OCI-LY7 (cell line): Measurements from ENCODE around the gene GALNT9. TPM values are rescaled to one million over a fixed set of nuclear protein-coding genes. Genes with fewer than 3 reads are reported as not detected.

Experiments used
- BruUV-seq: library from RNA; stranded (reverse); fragments of 400-500 nt; replicated peaks from 2 replicates; lab custom pipeline; 2021; lab: Mats Ljungman, UMichigan
- CTCF ChIA-PET: fragments of 300-600 bp; sonication (Branson Sonifier 250); formaldehyde crosslinking; loops from one replicate; lab custom pipeline; 2022; ENCODE audit warnings: antibody characterized with exemption; ENCODE audit not compliant: unreplicated experiment; lab: Charles Lee
- POLR2A ChIA-PET: fragments of 300-600 bp; sonication (Branson Sonifier 250); formaldehyde crosslinking; loops from one replicate; lab custom pipeline; 2022; ENCODE audit warnings: antibody characterized with exemption; lab: Charles Lee
- DNase-seq: peaks from one replicate; pipeline ENCODE4 v3.0.0-alpha.2; 2015; ENCODE audit warnings: low spot score
- H2AFZ ChIP-seq: fragments of 200-600 bp; sonication (generic), shearing (Covaris generic); 2 replicates; pipeline ENCODE4 v1.6.1; 2014; ENCODE audit warnings: mild to moderate bottlenecking, antibody characterized with exemption, low read length, moderate library complexity
- H3K27ac ChIP-seq: fragments of 200-600 bp; sonication (generic); 2 replicates; pipeline ENCODE4 v1.5.1; 2014; ENCODE audit warnings: mixed run types, low read depth, mild to moderate bottlenecking, moderate library complexity, low read length, inconsistent platforms; ENCODE audit not compliant: poor library complexity, severe bottlenecking
- H3K36me3 ChIP-seq: fragments of 200-600 bp; sonication (generic); 2 replicates; pipeline ENCODE4 v1.6.1; 2014; ENCODE audit warnings: mild to moderate bottlenecking, antibody characterized with exemption, low read length, moderate library complexity, mixed read lengths; ENCODE audit not compliant: insufficient read depth
- H3K4me1 ChIP-seq: fragments of 200-600 bp; sonication (generic); 2 replicates; pipeline ENCODE4 v1.5.1; 2014; ENCODE audit warnings: mild to moderate bottlenecking, low read length; ENCODE audit not compliant: insufficient read depth, poor library complexity, severe bottlenecking
- H3K4me2 ChIP-seq: fragments of 200-600 bp; sonication (generic); 2 replicates; pipeline ENCODE4 v1.6.1; 2014; ENCODE audit warnings: mild to moderate bottlenecking, low read length
- H3K4me3 ChIP-seq: fragments of 200-600 bp; sonication (generic); 2 replicates; pipeline ENCODE4 v1.5.1; 2014; ENCODE audit warnings: mild to moderate bottlenecking, low read depth, low read length; ENCODE audit not compliant: poor library complexity, severe bottlenecking
- H3K79me2 ChIP-seq: fragments of 200-600 bp; sonication (generic); 2 replicates; pipeline ENCODE4 v1.6.1; 2016; ENCODE audit warnings: low read depth, mild to moderate bottlenecking, low read length, moderate library complexity, mixed read lengths; ENCODE audit not compliant: insufficient read depth
- H3K9me2 ChIP-seq: fragments of 200-600 bp; sonication (generic); 2 replicates; pipeline ENCODE4 v1.6.1; 2016; ENCODE audit warnings: mild to moderate bottlenecking, low read length, mixed read lengths; ENCODE audit not compliant: insufficient read depth
- H3K9me3 ChIP-seq: fragments of 200-600 bp; sonication (generic); 2 replicates; pipeline ENCODE4 v1.6.1; 2014; ENCODE audit warnings: mild to moderate bottlenecking, mixed run types, low read length, mixed read lengths
- H4K20me1 ChIP-seq: fragments of 200-600 bp; sonication (generic); 2 replicates; pipeline ENCODE4 v1.6.1; 2014; ENCODE audit warnings: mild to moderate bottlenecking, antibody characterized with exemption, low read length, moderate library complexity, mixed read lengths; ENCODE audit not compliant: insufficient read depth
- CTCF ChIP-seq: fragments of 200-600 bp; sonication (generic); conservative IDR thresholded peaks from 2 replicates; pipeline ENCODE4 v1.5.1; 2014; ENCODE audit warnings: mild to moderate bottlenecking, antibody characterized with exemption, low read length, moderate library complexity, mixed read lengths
- EZH2phosphoT487 ChIP-seq: fragments of 200-600 bp; sonication (generic); IDR thresholded peaks from 2 replicates; pipeline ENCODE4 v1.6.1; 2018; ENCODE audit warnings: low read depth, borderline replicate concordance, mild to moderate bottlenecking, mixed run types, antibody characterized with exemption, low read length, moderate library complexity, mixed read lengths
- intact Hi-C: fragments of 100-400 bp; cut with micrococcal nuclease; formaldehyde crosslinking; loops from one replicate; pipeline ENCODE4 v1.10.0; 2022; ENCODE audit not compliant: unreplicated experiment
- total RNA-seq, 2 experiments: library from RNA; depleted of rRNA in 1 of 2; stranded (reverse); fragments of >200 nt in 1 of 2; shearing (Covaris generic) in 1 of 2; gene quantifications; 2 replicates each; pipeline ENCODE4 v1.2.3, GENCODE V29; 2014 to 2022

The GALNT9 gene
- total RNA-seq, 2 experiments from 2014 or later: 0.28 TPM; not detected in 1

GRCh38 chr12:132277374-132277941 is 51.9 kb downstream of the GALNT9 start:
- TF ChIP-seq EZH2phosphoT487: no peak
- TF ChIP-seq CTCF: no peak
- no peaks in the 10 kb centered on the region for H3K4me1 ChIP-seq
- no peaks in the 10 kb centered on the region for H3K9me2 ChIP-seq
- H4K20me1 ChIP-seq: no peaks in the 10 kb centered on the region
- no peaks in the 10 kb centered on the region for H3K36me3 ChIP-seq
- POLR2A ChIA-PET: no interaction called here
- no peaks in the 10 kb centered on the region for H3K79me2 ChIP-seq
- H3K4me2 ChIP-seq: no peak overlapping the region
- no peaks in the 10 kb centered on the region for H3K9me3 ChIP-seq
- CTCF ChIA-PET: no interaction called here
- no peak overlapping the region for H3K27ac ChIP-seq
- H2AFZ ChIP-seq: no peak overlapping the region
- no TSS peak for BruUV-seq
- DNase-seq: no peak
- intact Hi-C loops: no loop called here
- no peak overlapping the region for H3K4me3 ChIP-seq

- no peak for DNase-seq
- ChIA-PET CTCF (no interaction called here), POLR2A (no interaction called here)
- TF ChIP-seq CTCF: no peak
- TF ChIP-seq EZH2phosphoT487: no peak
- Histone ChIP-seq H3K27ac (no peak overlapping the region), H3K36me3 (no peaks in the 10 kb centered on the region), H3K9me3 (no peaks in the 10 kb centered on the region), H3K9me2 (no peaks in the 10 kb centered on the region), H3K4me2 (no peak overlapping the region), H3K4me1 (no peaks in the 10 kb centered on the region), H3K4me3 (no peak overlapping the region), H2AFZ (no peak overlapping the region), H3K79me2 (no peaks in the 10 kb centered on the region), H4K20me1 (no peaks in the 10 kb centered on the region)
- no TSS peak for BruUV-seq
- intact Hi-C loops: no loop called here
These were observed 52.5 kb downstream of the GALNT9 start for GRCh38 chr12:132276827-132277373.

GRCh38 chr12:132276066-132276826 is 53.1 kb downstream of the GALNT9 start:
- no peaks in the 10 kb centered on the region for H3K9me2 ChIP-seq
- no peaks in the 10 kb centered on the region for H4K20me1 ChIP-seq
- H3K4me3 ChIP-seq: no peak overlapping the region
- ChIA-PET POLR2A (no interaction called here), CTCF (no interaction called here)
- TF ChIP-seq CTCF: no peak
- TF ChIP-seq EZH2phosphoT487: no peak
- H3K4me2 ChIP-seq: no peak overlapping the region
- H2AFZ ChIP-seq: no peak overlapping the region
- no peaks in the 10 kb centered on the region for H3K36me3 ChIP-seq
- BruUV-seq: no TSS peak
- intact Hi-C loops: no loop called here
- DNase-seq: no peak
- no peaks in the 10 kb centered on the region for H3K4me1 ChIP-seq
- no peaks in the 10 kb centered on the region for H3K9me3 ChIP-seq
- no peak overlapping the region for H3K27ac ChIP-seq
- H3K79me2 ChIP-seq: no peaks in the 10 kb centered on the region
